ENCODE data around the gene BCAS1. TPM values are rescaled to one million over a fixed set of nuclear protein-coding genes. Genes with fewer than 3 reads are reported as not detected.

BCAS1 gene
- total and polyA plus RNA-seq, 2 donors from 2014 or later = 1.1 to 4.8 TPM

DNA sequence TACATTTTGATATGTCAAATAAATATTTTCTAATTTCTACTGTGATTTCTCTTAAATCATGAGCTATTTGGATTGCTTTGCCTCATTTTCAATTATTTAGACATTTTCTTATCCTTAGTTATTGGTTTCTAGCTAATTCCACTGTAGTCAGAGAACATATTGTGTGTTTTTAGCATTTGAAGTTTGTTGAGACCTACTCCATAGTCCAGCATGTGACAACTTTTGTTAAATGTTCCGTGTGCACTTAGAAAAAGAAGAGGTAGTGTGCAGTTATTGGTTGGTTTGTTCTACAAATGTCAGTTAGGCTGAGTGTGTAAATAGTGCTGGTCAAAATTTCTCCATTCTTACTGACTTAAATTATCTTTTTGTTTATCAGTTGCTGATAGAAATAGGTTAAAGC is 138.8 kb downstream of the BCAS1 start:
- Histone ChIP-seq H3K27me3 (ENCODE audit: control insufficient read depth, insufficient read depth, low read length) (no peaks in the 10 kb centered on the region), H3K4me3 (ENCODE audit: low read length in 3 of 3) (no peak overlapping the region), H3K27ac (ENCODE audit: low read depth in 2 of 2, low read length in 2 of 2) (no peak overlapping the region), H3K9me3 (ENCODE audit: control insufficient read depth in 2 of 3, insufficient read depth in 1 of 3, low read length in 3 of 3) (no peaks in the 10 kb centered on the region), H3K9ac (ENCODE audit: low read length in 3 of 3) (no peak overlapping the region), H3K36me3 (ENCODE audit: control insufficient read depth in 2 of 3, insufficient read depth in 3 of 3, low read length in 3 of 3) (no peaks in the 10 kb centered on the region), H3K4me1 (ENCODE audit: control insufficient read depth in 2 of 3, insufficient read depth in 2 of 3, low read depth in 1 of 3, low read length in 3 of 3) (peaks cover 0 to 8% (median under 1%) of the 10 kb centered on the region in 3 donors)
- FAIRE-seq (no peak), DNase-seq (no peak)
- TF ChIP-seq, protein P1, sequence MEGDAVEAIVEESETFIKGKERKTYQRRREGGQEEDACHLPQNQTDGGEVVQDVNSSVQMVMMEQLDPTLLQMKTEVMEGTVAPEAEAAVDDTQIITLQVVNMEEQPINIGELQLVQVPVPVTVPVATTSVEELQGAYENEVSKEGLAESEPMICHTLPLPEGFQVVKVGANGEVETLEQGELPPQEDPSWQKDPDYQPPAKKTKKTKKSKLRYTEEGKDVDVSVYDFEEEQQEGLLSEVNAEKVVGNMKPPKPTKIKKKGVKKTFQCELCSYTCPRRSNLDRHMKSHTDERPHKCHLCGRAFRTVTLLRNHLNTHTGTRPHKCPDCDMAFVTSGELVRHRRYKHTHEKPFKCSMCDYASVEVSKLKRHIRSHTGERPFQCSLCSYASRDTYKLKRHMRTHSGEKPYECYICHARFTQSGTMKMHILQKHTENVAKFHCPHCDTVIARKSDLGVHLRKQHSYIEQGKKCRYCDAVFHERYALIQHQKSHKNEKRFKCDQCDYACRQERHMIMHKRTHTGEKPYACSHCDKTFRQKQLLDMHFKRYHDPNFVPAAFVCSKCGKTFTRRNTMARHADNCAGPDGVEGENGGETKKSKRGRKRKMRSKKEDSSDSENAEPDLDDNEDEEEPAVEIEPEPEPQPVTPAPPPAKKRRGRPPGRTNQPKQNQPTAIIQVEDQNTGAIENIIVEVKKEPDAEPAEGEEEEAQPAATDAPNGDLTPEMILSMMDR (IDR thresholded peaks at IDR 0.05; ENCODE audit: borderline replicate concordance, extremely low read depth, insufficient read depth) = no peak
- intact Hi-C loops (cut with DNase I) = no loop called here

DNA sequence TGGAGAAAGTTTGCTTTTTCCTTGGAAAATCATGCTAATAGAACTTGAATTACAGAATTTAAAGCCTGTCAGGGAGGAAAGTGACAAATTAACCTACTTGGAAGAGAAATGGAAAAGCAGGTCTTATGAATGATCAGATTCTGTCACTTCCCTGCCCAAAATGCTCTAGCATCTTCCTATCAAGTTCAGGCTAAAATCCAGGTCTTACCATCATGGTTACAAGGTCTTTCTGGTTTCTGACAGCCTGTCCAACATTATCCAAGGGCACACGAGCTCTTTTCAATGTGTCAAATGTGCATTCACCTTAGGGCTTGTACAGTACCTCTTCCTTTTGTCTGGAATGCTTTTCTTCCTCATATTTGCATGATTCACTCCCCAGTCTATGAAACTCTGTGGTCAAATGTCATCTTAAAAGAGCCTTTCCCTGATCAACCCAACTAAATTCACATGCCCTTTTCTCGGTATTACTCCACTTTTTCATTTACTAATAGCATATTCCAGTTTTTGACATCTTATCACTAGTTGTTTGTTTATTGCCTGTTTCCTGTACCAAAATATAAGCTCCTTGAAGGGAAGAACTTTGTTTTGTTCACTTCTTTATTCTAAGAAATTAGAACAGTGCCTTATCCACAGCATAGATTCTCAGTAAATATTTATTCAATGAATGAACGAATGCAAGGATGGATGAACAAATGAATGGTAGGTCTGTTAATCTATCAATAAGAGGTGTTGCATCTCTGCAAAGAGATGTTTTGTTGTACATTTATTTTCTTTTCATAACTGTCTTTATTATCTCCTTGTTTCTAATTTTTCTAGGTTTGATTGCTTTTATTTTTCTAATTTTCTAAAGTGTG is 139.5 kb downstream of the BCAS1 start:
- Histone ChIP-seq H3K4me1 (ENCODE audit: control insufficient read depth in 2 of 3, insufficient read depth in 2 of 3, low read depth in 1 of 3, low read length in 3 of 3) (peaks cover 3 to 8% (median 5%) of the 10 kb centered on the region in 3 donors), H3K27ac (ENCODE audit: low read depth in 2 of 2, low read length in 2 of 2) (no peak overlapping the region), H3K9ac (ENCODE audit: low read length in 3 of 3) (no peak overlapping the region), H3K36me3 (ENCODE audit: control insufficient read depth in 2 of 3, insufficient read depth in 3 of 3, low read length in 3 of 3) (no peaks in the 10 kb centered on the region), H3K27me3 (ENCODE audit: control insufficient read depth, insufficient read depth, low read length) (no peaks in the 10 kb centered on the region), H3K9me3 (ENCODE audit: control insufficient read depth in 2 of 3, insufficient read depth in 1 of 3, low read length in 3 of 3) (no peaks in the 10 kb centered on the region), H3K4me3 (ENCODE audit: low read length in 3 of 3) (no peak overlapping the region)
- intact Hi-C loops (cut with DNase I) = no loop called here
- FAIRE-seq (no peak), DNase-seq (no peak)
- TF ChIP-seq, protein P1 (IDR thresholded peaks at IDR 0.05; ENCODE audit: borderline replicate concordance, extremely low read depth, insufficient read depth) = no peak

DNA sequence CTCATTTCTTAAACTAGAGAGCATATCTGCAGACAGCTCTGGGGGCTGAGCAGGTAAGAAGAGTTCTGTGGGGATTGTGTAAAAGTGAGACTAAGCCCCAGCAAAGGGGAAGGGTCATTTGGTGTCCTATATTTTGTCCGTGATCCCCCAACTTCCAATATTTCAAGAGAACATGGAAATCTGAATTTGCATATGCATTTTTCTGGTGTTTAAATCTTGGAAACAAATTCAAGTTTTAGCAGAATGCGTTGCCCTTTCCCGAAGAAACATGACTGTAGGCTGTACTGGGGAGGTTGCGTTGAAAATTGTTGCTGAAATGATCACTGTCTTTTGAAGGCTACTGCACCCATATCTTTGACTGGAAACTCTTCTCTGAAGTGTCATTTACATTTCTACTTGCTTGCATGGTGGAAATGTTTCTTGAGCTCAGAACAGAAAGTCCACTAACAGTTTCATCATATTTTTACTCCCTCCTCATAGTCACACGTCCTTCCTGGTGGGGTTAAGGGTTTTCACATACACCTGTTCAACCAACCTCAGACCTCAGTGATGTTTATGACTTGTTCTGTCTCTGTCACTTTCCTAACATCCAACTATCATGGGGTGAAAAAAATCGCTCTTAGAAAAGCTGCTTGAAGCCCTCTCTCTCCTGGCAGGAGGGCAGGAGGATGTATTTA is 140.3 kb downstream of the BCAS1 start:
- Histone ChIP-seq H3K27ac (ENCODE audit: low read depth in 2 of 2, low read length in 2 of 2) (no peak overlapping the region), H3K36me3 (ENCODE audit: control insufficient read depth in 2 of 3, insufficient read depth in 3 of 3, low read length in 3 of 3) (no peaks in the 10 kb centered on the region), H3K9me3 (ENCODE audit: control insufficient read depth in 2 of 3, insufficient read depth in 1 of 3, low read length in 3 of 3) (no peaks in the 10 kb centered on the region), H3K4me1 (ENCODE audit: control insufficient read depth in 2 of 3, insufficient read depth in 2 of 3, low read depth in 1 of 3, low read length in 3 of 3) (peaks cover 4 to 8% (median 5%) of the 10 kb centered on the region in 3 donors), H3K27me3 (ENCODE audit: control insufficient read depth, insufficient read depth, low read length) (no peaks in the 10 kb centered on the region), H3K4me3 (ENCODE audit: low read length in 3 of 3) (no peak overlapping the region), H3K9ac (ENCODE audit: low read length in 3 of 3) (no peak overlapping the region)
- TF ChIP-seq, protein P1 (IDR thresholded peaks at IDR 0.05; ENCODE audit: borderline replicate concordance, extremely low read depth, insufficient read depth) = no peak
- DNase-seq (no peak), FAIRE-seq (no peak)
- intact Hi-C loops (cut with DNase I) = loop anchor here (10.0 kb wide), 1 partner anchor 355 kb away; no protein-coding TSS in a partner anchor
